HG02610 (cell line): ENCODE data around the gene CNPY1.
"Not testable (repeated sequence)": the region's sequence is repeated elsewhere in the genome, so short reads cannot be mapped to it uniquely, and the experiment has no call there.

ENCODE experiments used
- ATAC-seq: cut with Tn5 transposase; IDR thresholded peaks from one replicate; pipeline ENCODE4 v1.9.1; 2021; ENCODE audit warnings: mild to moderate bottlenecking, moderate library complexity; ENCODE audit not compliant: unreplicated experiment

Gene CNPY1

DNA sequence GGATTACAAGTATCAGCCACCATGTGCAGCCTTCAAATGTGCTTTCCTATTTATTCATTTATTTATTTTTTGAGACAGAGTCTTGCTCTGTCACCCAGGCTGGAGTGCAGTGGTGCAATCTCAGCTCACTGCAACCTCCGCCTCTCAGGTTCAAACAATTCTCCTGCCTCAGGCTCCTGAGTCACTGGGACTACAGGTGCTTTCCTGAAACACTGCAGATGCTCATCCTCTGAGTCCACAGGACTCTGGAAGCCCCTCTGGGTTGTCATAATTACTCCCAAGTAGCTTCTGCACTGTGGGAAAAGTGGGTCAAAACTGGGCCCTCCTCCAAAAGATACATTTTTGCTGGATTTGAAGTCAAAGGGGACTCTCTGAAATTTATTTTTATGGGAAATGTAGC is at the start of gene CNPY1:
Gene CNPY1 (minus strand): TSS at position 111 of the 400 bp plus-strand sequence. CDS start 630 bp downstream, outside the sequence.
- ATAC-seq = not testable (repeated sequence)

DNA sequence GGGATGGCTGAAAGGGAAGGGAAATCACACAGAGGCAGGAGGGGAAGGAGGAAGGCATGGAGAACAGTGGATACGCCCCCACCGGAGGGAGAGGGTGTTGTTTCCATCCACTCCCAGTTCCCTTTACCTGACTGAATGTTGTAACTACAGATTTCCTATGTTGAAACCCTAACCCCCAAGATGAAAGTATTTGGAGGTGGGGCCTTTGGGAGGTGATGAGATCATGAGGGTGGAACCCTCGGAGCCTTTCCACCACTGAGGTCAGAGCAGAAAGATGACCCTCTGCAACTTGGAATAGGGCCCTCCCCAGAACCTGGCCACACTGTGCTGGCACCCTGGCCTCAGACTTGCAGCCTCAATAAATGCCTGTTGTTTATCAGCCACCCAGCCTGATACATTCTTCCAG is 48.6 kb upstream of the CNPY1 start:
- no peak for ATAC-seq

DNA sequence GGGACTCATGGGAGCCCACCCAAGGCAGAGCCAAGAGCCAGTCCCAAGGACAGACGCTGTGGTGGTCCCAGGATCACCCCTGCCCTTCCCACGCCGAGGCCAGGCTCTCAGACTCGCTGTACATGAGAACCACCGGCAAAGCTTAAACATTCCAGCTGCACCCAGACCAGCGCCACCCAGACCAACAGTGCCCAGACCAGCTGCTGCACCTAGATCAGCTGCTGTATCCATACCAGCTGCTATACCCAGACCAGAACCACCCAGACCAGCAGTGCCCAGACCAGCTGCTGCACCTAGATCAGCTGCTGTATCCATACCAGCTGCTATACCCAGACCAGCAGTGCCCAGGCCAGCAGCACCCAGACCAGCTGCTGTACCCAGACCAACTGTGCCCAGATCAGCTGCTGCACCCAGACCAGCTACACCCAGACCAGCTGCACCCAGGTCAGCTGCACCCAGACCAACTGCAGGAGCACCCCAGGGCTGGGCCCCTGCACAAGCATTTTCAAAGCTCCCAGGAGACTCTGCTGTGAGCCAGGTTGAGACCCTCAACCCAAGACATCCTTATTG is 47.9 kb upstream of the CNPY1 start:
- ATAC-seq = no peak

DNA sequence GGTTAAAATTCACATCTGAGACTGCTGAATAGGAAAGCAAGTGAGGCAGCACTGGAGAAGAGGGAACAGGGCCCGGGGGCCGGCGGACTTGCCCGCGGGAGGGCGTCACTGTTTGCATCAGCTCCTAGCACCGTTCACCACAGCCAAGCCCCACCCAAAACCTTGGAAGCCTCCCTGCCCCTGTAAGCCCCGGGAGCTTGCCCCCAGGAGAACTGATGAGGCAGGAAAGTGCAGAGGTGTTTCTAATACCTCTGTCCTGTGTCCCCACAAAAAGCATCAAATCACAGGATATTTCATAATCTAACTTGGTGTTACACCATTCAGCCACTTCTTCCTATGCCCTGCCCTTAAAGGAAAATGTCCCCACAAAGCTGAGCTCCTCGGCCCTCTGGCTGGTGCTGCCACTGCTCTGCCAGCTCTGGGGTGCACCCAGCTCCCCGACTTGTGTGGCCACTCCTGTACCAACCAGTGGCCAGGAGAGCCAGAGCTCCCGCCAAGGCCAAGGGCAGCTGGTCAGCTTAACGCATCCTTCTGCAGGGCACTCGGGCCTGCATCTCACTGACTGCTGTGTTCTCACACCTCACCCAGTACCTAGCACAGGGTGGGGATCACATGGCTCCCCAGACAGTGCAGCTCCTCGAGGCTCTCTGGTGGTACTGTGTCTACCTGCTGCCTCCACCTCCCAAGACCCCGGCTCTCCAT is 47.3 kb upstream of the CNPY1 start:
- ATAC-seq = no peak

DNA sequence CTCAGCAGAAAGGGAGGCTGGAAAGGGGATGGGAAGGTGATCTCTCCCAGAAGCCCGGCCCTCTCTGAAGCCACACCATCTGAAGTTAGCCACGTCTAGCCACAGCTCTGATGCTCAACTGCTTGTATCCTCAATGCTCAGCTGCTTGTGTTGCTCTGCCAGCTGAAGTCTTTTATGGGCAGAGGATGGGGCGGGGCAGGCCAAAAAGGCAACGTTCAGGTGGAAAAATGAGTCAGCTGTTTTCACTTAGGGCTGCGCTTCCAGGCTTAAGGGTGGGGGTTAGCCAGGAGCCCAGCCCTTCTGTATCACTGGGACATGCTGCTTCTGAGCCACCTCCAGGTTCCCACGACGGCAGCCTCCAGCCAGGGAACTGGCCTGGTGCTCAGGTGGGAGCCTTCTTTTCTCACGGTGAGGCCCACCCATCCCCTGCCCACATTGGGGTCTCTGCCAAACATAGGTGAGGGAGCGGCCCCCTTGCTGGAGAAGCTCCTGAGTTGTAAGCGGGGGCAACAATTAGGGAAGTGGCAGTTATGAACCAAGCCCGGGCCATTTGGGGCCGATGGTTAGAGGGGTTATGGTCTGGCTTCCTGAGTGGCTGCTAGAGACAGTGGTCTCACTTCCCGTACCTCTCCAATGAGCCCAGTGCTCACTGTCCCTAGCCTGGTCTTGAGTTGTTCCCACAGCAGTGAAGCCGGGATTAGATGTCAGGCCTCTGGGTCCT is 44.9 kb upstream of the CNPY1 start:
- ATAC-seq = no peak

DNA sequence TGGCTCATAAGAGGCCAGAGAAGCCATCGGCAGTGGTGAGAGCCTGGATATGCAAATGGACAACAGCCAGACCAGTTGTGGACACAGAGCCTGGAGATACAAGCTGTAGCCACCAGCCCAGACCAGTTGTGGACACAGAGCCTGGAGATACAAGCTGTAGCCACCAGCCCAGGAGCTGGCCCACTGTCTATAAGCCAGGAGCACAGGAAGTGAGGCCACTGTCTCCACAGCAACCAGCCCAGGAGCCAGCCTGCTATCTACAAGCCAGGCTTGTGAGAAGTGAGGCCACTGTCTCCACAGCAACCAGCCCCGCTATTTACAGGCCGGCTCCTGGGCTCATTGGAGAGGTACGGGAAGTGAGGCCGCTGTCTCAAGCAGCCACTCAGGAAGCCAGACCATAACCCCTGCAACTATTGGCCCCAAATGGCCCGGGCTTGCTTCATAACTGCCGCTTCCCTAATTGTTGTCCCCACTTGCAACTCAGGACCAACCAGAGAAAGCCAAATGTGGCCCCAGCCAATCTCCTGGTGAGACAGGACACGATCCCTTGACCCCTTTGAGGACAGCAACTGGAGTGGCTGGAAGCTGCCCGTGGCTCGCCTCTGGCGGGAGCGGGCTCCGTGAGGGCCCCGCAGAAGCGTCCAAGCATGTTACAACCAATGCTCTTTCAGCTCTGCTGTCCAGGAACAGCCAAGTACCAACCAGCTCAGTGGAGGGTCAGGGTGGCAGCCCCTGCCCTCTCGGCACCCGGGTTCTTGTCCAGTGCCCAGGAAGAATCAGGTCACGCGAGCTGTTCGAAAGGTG is 44.1 kb upstream of the CNPY1 start:
- no peak for ATAC-seq

DNA sequence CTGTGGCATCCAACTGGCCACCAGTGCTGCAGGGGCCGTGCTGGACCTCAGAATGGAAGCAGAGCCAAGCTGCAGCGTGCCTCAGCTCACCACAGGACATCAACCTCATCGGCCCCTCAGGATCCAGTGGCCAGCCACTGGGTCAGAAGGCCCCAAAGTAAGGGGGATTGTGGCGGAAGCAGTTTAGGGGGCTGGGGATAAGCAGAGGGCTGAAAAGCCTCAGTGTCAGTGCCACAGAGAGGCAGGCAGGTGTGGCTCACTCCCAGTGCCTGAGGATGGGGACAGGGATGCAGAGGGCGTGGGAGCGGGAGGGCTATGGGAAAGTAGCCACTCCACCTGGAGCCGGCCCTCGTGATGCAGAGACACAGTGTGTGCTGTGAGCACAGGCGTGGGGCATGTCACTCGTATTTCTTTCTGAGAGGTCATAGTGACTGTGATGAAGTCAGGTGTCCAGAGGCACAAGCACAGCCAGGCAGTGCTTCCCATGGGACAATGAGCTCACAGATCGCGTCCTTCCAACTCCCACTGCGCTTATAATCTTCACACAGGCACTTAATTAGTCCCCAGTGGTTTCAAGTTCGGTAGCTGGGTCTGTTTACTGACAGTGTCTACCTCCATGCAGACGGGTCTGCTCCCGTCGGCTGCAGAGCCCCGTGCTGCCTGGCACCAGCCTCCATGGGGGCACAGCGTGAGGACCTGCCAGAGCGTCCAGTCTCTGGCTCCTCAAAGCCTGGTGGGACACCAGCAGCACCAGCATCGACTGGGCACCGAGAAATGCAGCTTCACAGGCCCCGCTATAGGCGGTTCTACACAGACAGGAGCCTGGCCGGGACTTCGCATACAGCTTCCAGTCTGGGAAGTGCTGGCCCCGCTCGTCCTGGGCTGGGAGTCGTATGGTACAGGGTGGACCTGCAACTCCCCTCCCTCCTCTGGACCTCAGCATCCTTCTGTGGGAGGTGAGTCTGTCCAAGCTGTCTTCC is 42.9 kb upstream of the CNPY1 start:
- no peak for ATAC-seq

DNA sequence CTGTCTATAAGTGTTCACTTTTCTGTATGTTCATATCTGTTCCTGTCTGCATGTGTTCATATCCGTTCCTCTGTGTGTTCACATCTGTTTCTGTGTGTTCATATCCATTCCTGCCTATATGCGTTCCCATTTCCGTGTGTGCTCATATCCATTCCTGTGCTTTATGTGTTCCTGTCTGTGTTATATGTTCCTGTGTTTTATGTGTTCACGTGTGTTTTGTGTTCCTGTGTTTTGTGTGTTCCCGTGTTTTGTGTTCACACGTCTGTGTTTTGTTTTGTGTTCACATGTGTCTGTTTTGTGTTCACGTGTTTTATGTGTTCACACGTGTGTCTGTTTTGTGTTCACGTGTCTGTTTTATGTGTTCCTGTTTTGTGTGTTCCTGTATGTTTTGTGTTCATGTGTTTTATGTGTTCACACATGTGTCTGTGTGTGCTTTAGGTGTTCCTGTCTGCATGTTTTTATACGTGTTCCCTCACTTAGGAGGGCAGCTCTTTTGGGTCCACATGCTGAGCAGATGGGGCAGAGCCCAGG is 42.2 kb upstream of the CNPY1 start:
- ATAC-seq = no peak

DNA sequence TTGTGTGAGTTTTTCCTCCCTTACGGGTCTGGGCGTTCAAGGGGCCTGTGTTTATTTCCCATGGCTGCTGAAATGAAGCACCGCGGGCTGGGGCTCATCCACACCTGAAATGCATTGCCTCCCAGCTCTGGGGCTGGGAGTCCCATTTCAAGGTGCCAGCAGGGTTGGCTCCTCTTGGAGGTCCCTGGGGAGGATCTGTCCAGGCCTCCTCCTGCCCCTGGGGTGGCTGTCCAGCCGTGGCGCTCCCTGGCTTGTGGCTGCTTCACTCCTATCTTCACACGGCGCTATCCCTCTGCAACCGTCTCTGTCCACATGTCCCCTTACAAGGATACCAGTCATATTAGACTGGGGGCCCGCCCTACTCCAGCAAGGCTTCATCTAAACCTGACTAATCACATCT is 41.1 kb upstream of the CNPY1 start:
- no peak for ATAC-seq

DNA sequence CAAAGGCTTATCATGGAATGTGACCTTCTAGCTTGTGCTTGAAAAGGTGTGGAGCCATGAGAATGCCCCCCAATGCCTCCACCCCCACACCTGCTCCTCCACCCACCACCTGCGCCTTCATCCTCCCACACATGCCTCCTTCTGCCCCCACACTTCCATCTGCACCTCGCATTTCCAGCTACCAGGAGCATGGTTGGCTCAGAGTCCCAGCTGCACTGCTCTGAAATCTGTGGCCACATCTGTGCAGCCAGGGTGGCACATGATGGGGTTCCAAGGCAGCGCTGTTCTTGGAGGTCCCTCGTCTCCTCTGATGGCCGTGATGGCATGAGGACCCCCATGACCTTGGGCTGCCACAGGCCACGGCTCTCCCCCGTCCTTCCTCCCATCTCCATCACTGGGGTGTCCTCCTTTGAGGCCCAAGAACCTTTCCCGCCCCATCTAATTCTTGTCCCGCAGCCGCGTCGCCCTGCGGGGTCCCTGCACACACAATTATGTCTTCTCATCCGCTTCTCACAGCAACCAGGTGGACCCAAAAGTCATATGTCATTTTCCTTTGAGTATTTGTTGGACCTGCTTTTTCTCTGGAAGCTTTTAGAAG is 40.6 kb upstream of the CNPY1 start:
- no peak for ATAC-seq

DNA sequence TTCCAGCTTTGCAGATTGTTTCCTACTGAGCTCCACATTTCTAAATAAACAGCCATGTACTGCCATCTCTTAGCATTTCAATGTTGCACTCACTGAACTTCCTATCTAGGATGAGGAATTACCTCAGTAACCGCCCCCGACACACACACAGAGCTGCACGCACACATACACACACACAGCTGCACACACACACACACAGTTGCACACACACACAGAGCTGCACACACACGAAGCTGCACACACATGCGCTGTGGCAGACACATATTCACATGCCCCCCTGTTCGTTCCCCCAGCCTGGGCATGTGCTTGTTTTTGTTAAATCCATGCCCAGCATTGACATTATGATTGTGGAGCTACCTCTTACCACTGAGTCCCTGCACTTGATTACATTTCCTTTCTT is 39.6 kb upstream of the CNPY1 start:
- no peak for ATAC-seq

DNA sequence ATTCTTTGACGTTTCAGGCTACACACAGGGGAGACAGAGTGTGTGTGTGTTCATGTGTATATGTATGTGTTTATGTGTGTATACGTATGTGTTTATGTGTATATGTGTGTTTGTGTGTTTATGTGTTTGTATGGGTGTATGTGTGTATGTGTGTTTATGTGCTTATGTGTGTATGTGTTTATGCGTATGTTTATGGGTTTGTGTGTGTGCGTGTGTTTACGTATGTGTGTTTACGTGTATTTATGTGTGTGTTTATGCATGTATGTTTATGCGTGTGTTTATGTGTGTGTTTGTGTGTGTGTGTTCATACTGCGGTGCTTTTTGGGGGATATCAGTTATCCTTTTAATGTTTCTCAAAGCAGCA is 39.2 kb upstream of the CNPY1 start:
- ATAC-seq = no peak

DNA sequence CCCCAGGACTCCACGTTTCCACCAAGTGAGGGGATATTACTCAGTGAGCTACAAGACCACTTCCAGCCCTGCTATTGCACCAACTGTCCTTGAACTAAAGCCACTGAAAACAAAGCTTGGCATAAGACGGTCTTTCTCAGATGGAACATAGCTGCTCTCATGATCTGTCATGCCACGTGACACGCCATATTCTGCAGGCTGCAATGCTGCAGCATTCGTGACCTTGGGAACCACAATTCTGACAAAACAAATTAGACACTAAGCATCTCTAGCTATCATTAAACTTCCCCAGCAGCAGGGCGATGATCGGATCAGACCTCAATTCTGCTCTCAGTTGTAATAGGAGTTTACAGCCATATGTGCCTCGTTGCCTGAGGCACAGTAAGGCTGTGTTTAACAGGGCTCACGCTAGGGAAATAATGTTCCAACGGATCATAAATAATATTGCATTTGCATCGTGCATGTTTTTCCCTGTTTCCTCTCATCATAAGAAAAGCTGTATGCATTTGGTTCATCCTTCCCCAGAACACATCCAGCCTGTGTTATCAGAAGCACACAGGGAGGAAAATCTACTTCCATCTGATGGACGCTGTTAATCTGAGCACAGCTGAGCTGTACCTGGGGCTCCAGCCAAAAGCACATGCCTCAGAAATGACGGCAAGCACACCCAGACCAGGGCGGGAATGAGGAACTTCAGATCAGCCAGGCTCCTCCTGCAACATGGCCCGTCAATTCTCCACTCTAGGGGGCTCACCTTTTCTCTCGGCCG is 38.6 kb upstream of the CNPY1 start:
- ATAC-seq = no peak

DNA sequence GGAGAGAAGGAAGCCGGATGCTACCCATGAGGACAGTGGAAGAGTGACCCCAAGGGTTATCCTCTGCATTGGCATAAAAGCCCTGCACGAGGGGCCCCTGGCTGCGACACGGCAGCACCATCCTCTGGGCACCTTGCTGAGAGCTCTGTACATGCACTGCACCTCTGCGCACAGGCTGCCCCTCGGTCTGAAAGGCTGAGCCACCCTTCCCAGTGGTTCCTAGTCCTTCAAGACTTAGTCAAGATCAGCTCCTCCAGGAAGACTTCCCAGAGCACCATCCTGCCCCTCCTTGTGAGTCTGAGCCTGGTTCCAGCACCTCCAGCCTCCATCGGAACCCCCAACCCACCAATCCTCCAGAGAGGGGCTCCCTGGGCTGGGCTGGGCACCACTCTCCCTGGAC is 37.9 kb upstream of the CNPY1 start:
- ATAC-seq = no peak

DNA sequence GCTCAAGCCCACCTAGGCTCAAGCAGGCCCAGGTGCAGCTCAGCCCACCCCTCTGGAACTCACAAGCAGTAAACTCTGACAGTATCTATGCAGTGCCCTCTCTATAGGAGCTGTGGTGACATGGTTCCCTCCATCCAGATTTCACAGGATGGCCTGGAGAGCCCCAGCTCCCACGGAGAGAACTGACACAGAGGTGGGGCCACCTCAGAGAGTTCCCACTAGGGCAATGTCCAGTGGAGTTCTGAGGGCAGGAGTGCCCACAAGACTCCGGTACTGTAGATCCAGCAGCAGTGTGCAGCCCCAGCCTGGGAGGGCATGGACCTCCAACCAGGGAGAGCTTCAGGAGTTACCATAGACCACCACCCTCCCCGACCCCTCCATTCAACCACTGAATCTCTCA is 37.3 kb upstream of the CNPY1 start:
- no peak for ATAC-seq

DNA sequence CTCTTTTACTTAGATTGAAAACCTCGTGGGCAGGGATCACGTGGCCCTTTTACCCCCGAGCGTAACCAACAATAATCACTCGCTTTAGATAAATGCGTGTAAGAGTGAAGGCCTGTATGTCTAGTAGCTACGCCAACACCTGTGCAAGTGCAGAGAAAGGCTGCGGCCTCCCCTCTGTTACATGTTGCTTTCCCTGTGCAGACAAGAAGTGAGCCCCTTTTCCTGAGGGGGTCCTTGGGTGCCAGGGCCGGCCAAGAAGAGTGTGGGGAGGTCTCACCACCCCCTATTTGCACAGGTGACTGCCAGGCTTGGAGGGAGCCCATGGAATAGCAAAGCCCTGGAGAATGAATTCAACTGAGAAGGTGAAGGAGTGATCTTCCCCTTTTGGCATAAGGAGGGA is 35.6 kb upstream of the CNPY1 start:
- no peak for ATAC-seq

DNA sequence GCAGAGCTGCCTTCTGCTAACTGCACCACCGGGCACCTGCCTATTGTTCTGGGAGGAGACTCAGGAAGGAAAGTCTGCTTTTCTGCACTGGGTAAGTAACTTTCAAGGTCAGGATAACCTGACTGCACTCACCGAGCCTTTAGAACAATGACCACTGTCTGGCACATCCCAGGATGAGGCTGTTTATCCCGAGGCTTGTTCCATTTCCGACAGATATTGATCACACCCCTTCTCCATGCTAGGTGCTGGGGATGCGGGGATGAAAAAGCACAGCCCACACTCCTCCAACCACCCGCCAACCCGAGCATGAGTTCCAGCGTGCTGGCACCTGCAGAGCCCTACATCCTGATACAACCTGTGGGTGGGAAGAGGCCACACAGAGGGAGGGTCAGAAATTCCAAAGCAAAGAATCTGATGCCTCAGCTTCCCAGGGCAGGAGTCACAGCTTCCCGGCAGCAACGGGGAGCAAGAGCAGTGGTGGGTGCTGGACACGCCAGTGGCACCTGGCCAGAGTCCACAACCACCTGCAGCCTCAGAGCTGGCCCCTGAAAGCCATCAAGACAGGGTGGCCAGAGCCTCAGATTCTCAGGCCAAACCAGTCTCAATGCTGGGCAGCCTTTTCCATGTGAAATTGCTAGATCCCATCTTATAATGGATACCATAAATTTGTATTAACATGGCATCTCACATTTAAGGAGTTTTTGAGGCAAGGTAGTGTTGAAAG is 34.9 kb upstream of the CNPY1 start:
- ATAC-seq = no peak

DNA sequence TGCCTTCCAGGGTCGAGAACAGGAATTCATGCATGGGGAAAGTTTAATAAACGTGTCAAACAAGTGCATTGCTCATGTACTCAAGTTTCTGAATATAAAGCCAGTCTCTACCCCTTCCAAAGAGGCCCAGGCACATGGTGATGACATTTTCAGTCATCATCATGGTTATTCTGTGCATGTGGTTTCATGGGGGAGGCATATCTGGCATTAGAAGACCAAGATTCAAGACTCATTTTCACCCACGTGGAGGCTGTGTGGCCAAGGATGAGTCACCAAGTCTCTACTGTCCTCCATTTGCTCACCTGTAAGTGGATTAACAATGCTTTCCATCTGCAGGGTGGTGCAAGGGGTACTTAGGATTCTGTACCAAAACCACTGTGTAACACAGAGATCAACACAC is 34.0 kb upstream of the CNPY1 start:
- no peak for ATAC-seq
